Stomach smooth muscle (tissue), 2 donors: Measurements from ENCODE around the gene S100A7A.
"Not testable (repeated sequence)": the region's sequence is repeated elsewhere in the genome, so short reads cannot be mapped to it uniquely, and the experiment has no call there.

Experiments used
- H3K27ac ChIP-seq: one replicate; pipeline ENCODE4 v1.7.0; 2013; ENCODE audit warnings: mild to moderate bottlenecking, low read length, inconsistent platforms
- H3K27me3 ChIP-seq, 2 donors: one replicate each; pipeline ENCODE4 v1.7.0; 2013; ENCODE audit warnings: low read length in 2 of 2; ENCODE audit not compliant: insufficient read depth in 2 of 2, control insufficient read depth in 1 of 2
- H3K36me3 ChIP-seq, 2 donors: one replicate each; pipeline ENCODE4 v1.7.0; 2013; ENCODE audit warnings: low read length in 2 of 2; ENCODE audit not compliant: control insufficient read depth in 2 of 2, insufficient read depth in 2 of 2
- H3K4me1 ChIP-seq: one replicate; pipeline ENCODE4 v1.7.0; 2013; ENCODE audit warnings: low read length; ENCODE audit not compliant: control insufficient read depth, insufficient read depth
- H3K4me3 ChIP-seq, 2 donors: one replicate each; pipeline ENCODE4 v1.7.0; 2013; ENCODE audit warnings: low read length in 2 of 2
- H3K9ac ChIP-seq, 2 donors: one replicate each; pipeline ENCODE4 v1.7.0; 2013; ENCODE audit warnings: low read length in 2 of 2, mild to moderate bottlenecking in 1 of 2
- H3K9me3 ChIP-seq, 2 donors: one replicate each; pipeline ENCODE4 v1.7.0; 2013; ENCODE audit warnings: low read length in 2 of 2; ENCODE audit not compliant: control insufficient read depth in 2 of 2
- donor health status: healthy.
- donor health status: Pancreatic carcinoma.

S100A7A gene

DNA sequence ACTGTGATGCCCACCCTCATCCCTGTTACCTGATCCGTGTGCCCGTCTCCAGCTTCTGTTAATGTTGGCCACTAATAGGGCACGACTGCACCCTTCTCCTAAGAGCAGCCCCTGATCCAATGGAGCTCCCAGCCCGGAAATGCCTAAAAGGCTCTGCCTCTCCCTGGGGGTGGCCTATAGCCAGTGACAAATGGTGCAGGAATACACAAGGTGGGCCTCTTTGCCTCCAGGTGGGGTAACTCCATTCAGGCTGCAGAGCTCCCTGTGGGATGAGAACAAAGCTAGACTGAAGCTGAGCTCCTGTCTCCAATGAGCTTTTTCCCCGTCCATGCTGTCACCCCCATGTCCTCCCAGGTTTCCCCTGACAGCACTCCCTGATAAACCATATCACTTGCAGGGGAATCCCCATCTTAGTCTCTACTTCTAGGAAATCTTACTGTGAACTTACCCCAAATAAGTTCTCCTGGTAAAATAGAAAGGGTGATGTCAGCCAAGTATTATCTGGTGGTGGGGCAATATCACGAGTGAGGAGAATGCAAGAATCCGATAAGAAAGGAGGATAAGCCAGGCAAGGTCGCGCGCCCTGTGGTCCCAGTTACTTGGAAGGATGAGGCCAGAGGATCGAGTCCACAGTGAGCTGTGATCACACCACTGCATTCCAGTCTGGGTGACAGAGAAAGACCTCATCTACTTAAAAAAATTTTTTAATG lies 18.6 kb downstream of the S100A7A start:
- Histone ChIP-seq H3K4me1 (no peaks in the 10 kb centered on the region), H3K4me3 (no peak overlapping the region), H3K27me3 (peaks cover 0 to 7% of the 10 kb centered on the region in 2 donors), H3K27ac (no peak overlapping the region), H3K9ac (no peak overlapping the region), H3K9me3 (no peaks in the 10 kb centered on the region), H3K36me3 (no peaks in the 10 kb centered on the region)

GRCh38 chr1:153437236-153437635 lies 20.9 kb downstream of the S100A7A start:
- no peaks in the 10 kb centered on the region for H3K4me1 ChIP-seq
- no peak overlapping the region for H3K4me3 ChIP-seq
- H3K27ac ChIP-seq: no peak overlapping the region
- no peaks in the 10 kb centered on the region for H3K36me3 ChIP-seq
- no peaks in the 10 kb centered on the region for H3K9me3 ChIP-seq
- H3K27me3 ChIP-seq: peaks cover 0 to 4% of the 10 kb centered on the region in 2 donors
- H3K9ac ChIP-seq: no peak overlapping the region

GRCh38 chr1:153438599-153438998 lies 22.3 kb downstream of the S100A7A start:
- no peak overlapping the region for H3K27ac ChIP-seq
- H3K9me3 ChIP-seq: no peaks in the 10 kb centered on the region
- no peak overlapping the region for H3K4me3 ChIP-seq
- H3K36me3 ChIP-seq: no peaks in the 10 kb centered on the region
- no peaks in the 10 kb centered on the region for H3K4me1 ChIP-seq
- no peak overlapping the region for H3K9ac ChIP-seq
- peaks cover 0 to 3% of the 10 kb centered on the region in 2 donors for H3K27me3 ChIP-seq

DNA sequence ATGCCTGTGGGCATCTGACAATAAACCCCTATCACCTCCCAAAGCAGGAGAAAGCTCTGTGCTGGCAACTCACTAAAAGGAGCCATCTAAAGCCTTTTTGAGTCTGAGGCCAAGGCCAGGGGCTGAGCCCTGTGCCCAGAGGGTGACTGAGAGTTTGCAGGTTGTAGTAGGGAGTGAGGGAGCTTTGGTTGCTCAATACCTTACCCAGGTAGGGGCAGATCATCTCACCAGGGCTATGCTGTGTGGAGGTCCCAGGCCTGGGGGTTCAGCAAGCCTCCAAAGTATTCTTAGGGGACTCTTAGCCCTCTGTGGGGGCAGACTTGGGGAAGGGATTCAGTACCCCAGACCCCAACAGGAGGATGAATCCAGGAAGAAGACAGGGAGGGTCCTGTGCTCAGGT lies 23.0 kb downstream of the S100A7A start:
- Histone ChIP-seq H3K36me3 (no peaks in the 10 kb centered on the region), H3K9me3 (no peaks in the 10 kb centered on the region), H3K27me3 (peaks cover 0 to 5% of the 10 kb centered on the region in 2 donors), H3K4me3 (no peak overlapping the region), H3K9ac (no peak overlapping the region), H3K4me1 (no peaks in the 10 kb centered on the region), H3K27ac (no peak overlapping the region)

GRCh38 chr1:153441238-153441755 lies 25.0 kb downstream of the S100A7A start:
- Histone ChIP-seq H3K36me3 (no peaks in the 10 kb centered on the region), H3K9ac (no peak overlapping the region), H3K4me3 (no peak overlapping the region), H3K4me1 (no peaks in the 10 kb centered on the region), H3K27me3 (peaks cover 0 to 2% of the 10 kb centered on the region in 2 donors), H3K27ac (no peak overlapping the region), H3K9me3 (no peaks in the 10 kb centered on the region)

GRCh38 chr1:153443486-153443885 lies 27.2 kb downstream of the S100A7A start:
- peaks cover 0 to 2% of the 10 kb centered on the region in 2 donors for H3K27me3 ChIP-seq
- H3K9ac ChIP-seq: no peak overlapping the region
- no peak overlapping the region for H3K4me3 ChIP-seq
- H3K4me1 ChIP-seq: no peaks in the 10 kb centered on the region
- H3K27ac ChIP-seq: no peak overlapping the region
- no peaks in the 10 kb centered on the region for H3K9me3 ChIP-seq
- H3K36me3 ChIP-seq: no peaks in the 10 kb centered on the region

GRCh38 chr1:153444078-153444477 lies 27.8 kb downstream of the S100A7A start:
- no peaks in the 10 kb centered on the region for H3K36me3 ChIP-seq
- H3K27me3 ChIP-seq: peaks cover 0 to 2% of the 10 kb centered on the region in 2 donors
- no peaks in the 10 kb centered on the region for H3K4me1 ChIP-seq
- no peak overlapping the region for H3K9ac ChIP-seq
- no peaks in the 10 kb centered on the region for H3K9me3 ChIP-seq
- no peak overlapping the region for H3K4me3 ChIP-seq
- H3K27ac ChIP-seq: no peak overlapping the region

GRCh38 chr1:153447498-153448170 lies 31.3 kb downstream of the S100A7A start:
- Histone ChIP-seq H3K27ac (no peak overlapping the region), H3K36me3 (no peaks in the 10 kb centered on the region), H3K9me3 (no peaks in the 10 kb centered on the region), H3K4me3 (no peak overlapping the region), H3K27me3 (peaks cover 0 to 2% of the 10 kb centered on the region in 2 donors), H3K4me1 (no peaks in the 10 kb centered on the region), H3K9ac (no peak overlapping the region)

DNA sequence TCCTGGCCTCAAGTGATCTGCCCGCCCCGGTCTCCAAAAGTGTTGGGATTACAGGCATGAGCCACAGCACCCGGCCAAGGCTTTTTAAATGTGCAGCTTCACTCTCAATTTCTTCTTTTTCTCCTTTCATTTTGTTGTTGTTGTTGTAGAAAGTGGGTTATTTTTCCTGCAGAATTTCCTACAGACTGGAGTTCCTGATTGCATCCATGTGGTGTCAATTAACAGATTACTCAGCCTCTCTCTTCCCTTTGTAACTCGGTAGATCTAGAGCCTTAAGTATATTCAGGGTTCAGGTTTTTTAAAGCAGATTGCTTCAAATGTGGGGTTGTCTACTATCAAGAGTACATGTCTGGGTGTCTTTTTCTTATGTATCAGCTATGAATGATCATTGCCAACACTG lies 32.5 kb downstream of the S100A7A start:
- H3K27me3 ChIP-seq, H3K27ac ChIP-seq, H3K9ac ChIP-seq, H3K4me3 ChIP-seq, H3K9me3 ChIP-seq, H3K36me3 ChIP-seq, H3K4me1 ChIP-seq: not testable (repeated sequence)

DNA sequence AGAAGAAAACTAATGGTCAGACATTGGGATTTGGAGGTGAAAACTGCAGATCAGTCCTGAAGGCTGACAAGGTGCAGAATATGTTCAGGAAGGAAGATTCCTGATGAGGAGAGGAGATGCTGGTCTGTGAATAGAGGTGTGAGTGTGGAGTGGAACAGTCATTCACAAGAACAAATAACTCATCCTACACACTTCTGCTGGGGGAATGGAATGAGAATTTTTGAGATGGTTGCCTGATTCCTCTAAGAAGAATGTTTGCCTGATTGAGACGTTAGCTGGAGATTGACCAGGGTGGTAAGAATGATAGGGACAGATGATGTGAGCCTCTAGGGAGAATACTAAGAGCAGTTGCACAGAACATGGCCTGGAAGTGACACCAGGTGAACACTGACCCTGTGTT lies 40.1 kb downstream of the S100A7A start:
- Histone ChIP-seq H3K27ac (no peak overlapping the region), H3K9me3 (no peaks in the 10 kb centered on the region), H3K4me3 (no peak overlapping the region), H3K36me3 (no peaks in the 10 kb centered on the region), H3K27me3 (peaks cover 0 to 4% of the 10 kb centered on the region in 2 donors), H3K4me1 (no peaks in the 10 kb centered on the region), H3K9ac (no peak overlapping the region)

GRCh38 chr1:153459655-153460054 lies 43.3 kb downstream of the S100A7A start:
- Histone ChIP-seq H3K4me1 (no peaks in the 10 kb centered on the region), H3K27ac (no peak overlapping the region), H3K4me3 (no peak overlapping the region), H3K27me3 (peaks cover 5 to 11% of the 10 kb centered on the region in 2 donors), H3K9me3 (no peaks in the 10 kb centered on the region), H3K9ac (no peak overlapping the region), H3K36me3 (no peaks in the 10 kb centered on the region)
